Activated B cell treated with CpG ODN at 0.5 μM for 24 hours (primary cell): ENCODE measurements around the gene EDNRB. TPM values are rescaled to one million over a fixed set of nuclear protein-coding genes. Genes with fewer than 3 reads are reported as not detected.
A peak's percentile ranks its signal among the peaks of the same experiment; 100 is the strongest.

Experiments used
- ATAC-seq: fragments of 200-7000 bp; cut with Tn5 transposase; one replicate; pipeline ENCODE4 v1.10.0; 2021; ENCODE audit warnings: low read depth, mild to moderate bottlenecking, moderate library complexity
- CTCF ChIA-PET: fragments of 350-600 bp; sonication (Branson Sonifier 250); formaldehyde crosslinking; loops from one replicate; lab custom pipeline; 2021; ENCODE audit warnings: antibody characterized with exemption; lab: Charles Lee
- POLR2A ChIA-PET: fragments of 350-600 bp; sonication (Branson Sonifier 250); formaldehyde crosslinking; loops from one replicate; lab custom pipeline; 2021; ENCODE audit warnings: antibody characterized with exemption; lab: Charles Lee
- DNase-seq: peaks from one replicate; pipeline ENCODE4 v3.0.0; 2022
- H3K27ac Mint-ChIP-seq: one replicate; pipeline ENCODE4 v1.8.0; 2020; ENCODE audit warnings: mixed read lengths
- H3K27me3 Mint-ChIP-seq: one replicate; pipeline ENCODE4 v1.8.0; 2021; ENCODE audit warnings: mixed read lengths
- H3K36me3 Mint-ChIP-seq: one replicate; pipeline ENCODE4 v1.8.0; 2021; ENCODE audit warnings: low read depth, mixed read lengths
- H3K4me1 Mint-ChIP-seq: one replicate; pipeline ENCODE4 v1.8.0; 2021; ENCODE audit warnings: mixed read lengths
- H3K4me3 Mint-ChIP-seq: one replicate; pipeline ENCODE4 v1.8.0; 2020; ENCODE audit warnings: mild to moderate bottlenecking, mixed read lengths
- H3K9me3 Mint-ChIP-seq: one replicate; pipeline ENCODE4 v1.8.0; 2020; ENCODE audit warnings: mixed read lengths
- intact Hi-C: fragments of 100-400 bp; cut with micrococcal nuclease; formaldehyde crosslinking; loops from one replicate; pipeline ENCODE4 v1.15.1; 2024
- total RNA-seq: library from RNA; stranded (reverse); gene quantifications from 2 replicates; pipeline ENCODE4 v1.2.3, GENCODE V29; 2022
- TF ChIP-seq, protein P1 (sequence below): fragments of 200-600 bp; IDR thresholded peaks from one replicate; pipeline ENCODE4 v1.8.0; 2022; ENCODE audit warnings: antibody characterized with exemption, mild to moderate bottlenecking

EDNRB gene
- total RNA-seq, 1 donor from 2014 or later: not detected

DNA sequence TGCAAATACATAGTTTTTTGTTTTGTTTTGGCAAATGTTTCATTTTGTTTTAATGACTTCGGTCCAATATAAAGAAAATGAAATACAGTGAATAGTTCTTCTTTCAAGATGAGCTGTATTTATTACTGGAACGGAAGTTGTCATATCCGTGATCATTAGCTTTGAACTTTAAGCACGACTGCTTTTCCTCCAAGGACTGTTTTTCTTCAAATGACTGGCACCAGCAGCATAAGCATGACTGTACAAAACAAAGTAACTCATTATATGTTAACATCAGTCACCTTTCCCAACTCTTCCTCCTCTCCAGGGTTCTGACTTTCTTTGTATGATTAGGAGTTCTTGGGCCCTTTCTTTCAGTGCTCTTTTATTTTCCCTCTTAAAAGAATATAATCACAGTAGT is 20.5 kb downstream of the EDNRB start:
- peaks cover 5% of the 10 kb centered on the region for H3K4me1 Mint-ChIP-seq
- peaks cover 8% of the 10 kb centered on the region for H3K9me3 Mint-ChIP-seq
- no peak for DNase-seq
- ChIA-PET CTCF (no interaction called here), POLR2A (no interaction called here)
- peak; percentile 57 for ATAC-seq
- no peak overlapping the region for H3K4me3 Mint-ChIP-seq
- TF ChIP-seq, protein P1, sequence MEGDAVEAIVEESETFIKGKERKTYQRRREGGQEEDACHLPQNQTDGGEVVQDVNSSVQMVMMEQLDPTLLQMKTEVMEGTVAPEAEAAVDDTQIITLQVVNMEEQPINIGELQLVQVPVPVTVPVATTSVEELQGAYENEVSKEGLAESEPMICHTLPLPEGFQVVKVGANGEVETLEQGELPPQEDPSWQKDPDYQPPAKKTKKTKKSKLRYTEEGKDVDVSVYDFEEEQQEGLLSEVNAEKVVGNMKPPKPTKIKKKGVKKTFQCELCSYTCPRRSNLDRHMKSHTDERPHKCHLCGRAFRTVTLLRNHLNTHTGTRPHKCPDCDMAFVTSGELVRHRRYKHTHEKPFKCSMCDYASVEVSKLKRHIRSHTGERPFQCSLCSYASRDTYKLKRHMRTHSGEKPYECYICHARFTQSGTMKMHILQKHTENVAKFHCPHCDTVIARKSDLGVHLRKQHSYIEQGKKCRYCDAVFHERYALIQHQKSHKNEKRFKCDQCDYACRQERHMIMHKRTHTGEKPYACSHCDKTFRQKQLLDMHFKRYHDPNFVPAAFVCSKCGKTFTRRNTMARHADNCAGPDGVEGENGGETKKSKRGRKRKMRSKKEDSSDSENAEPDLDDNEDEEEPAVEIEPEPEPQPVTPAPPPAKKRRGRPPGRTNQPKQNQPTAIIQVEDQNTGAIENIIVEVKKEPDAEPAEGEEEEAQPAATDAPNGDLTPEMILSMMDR: no peak
- intact Hi-C loops: loop anchor here (2.0 kb wide), 1 partner anchor 125 kb away; no protein-coding TSS in a partner anchor
- H3K27ac Mint-ChIP-seq: no peak overlapping the region
- H3K27me3 Mint-ChIP-seq: peaks cover 7% of the 10 kb centered on the region
- no peaks in the 10 kb centered on the region for H3K36me3 Mint-ChIP-seq

DNA sequence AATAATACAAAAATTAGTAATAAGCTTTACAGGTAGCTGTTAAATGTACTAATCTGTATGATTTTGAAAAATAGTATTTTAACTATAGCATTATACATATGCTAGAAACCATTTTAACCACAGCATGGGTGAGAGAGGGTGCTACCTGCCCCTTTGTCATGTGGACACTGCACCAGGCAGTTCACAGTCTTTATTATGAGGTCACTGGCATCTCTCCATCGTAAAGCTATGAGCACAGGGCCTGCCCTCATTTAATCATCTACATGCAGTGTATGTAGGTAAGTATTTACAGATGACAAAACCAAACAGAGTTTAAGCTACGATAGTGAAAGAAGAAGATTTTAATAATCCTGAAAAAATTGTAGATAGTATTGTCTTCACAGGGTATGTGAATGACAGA is 21.7 kb downstream of the EDNRB start:
- no peak for ATAC-seq
- peaks cover 5% of the 10 kb centered on the region for H3K4me1 Mint-ChIP-seq
- no peaks in the 10 kb centered on the region for H3K36me3 Mint-ChIP-seq
- intact Hi-C loops: no loop called here
- no peak overlapping the region for H3K27ac Mint-ChIP-seq
- POLR2A ChIA-PET: no interaction called here
- TF ChIP-seq, protein P1: no peak
- no peak overlapping the region for H3K4me3 Mint-ChIP-seq
- CTCF ChIA-PET: interaction anchor here (0.5 kb wide), 1 partner anchor 224 kb away, joined by 3 read pairs; no protein-coding TSS in a partner anchor
- no peak for DNase-seq
- no peaks in the 10 kb centered on the region for H3K9me3 Mint-ChIP-seq
- peaks cover 4% of the 10 kb centered on the region for H3K27me3 Mint-ChIP-seq

DNA sequence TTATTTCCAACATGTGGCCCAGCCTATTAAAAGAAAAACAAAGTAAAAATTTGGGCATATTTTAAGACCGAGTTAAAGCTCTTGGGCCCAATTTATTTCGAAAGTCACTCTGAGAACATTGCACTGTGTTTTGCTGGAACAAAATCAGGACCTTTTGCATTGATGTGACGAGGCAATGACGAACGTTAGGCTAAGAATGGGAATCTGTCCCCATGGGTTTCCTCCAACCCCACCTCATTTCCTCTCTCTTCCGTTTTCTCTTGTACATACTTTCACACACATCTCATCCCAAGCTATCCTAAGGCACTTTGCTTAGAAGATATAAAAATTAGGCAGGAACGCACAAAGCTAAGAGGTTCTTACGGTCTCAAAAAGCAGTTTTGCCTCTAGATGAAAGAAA is 22.1 kb downstream of the EDNRB start:
- H3K4me1 Mint-ChIP-seq: peaks cover 5% of the 10 kb centered on the region
- DNase-seq (no peak), ATAC-seq (no peak)
- TF ChIP-seq, protein P1: no peak
- no peak overlapping the region for H3K27ac Mint-ChIP-seq
- H3K4me3 Mint-ChIP-seq: no peak overlapping the region
- no peaks in the 10 kb centered on the region for H3K36me3 Mint-ChIP-seq
- CTCF ChIA-PET: no interaction called here
- peaks cover 4% of the 10 kb centered on the region for H3K27me3 Mint-ChIP-seq
- intact Hi-C loops: no loop called here
- no peaks in the 10 kb centered on the region for H3K9me3 Mint-ChIP-seq
- POLR2A ChIA-PET: no interaction called here

DNA sequence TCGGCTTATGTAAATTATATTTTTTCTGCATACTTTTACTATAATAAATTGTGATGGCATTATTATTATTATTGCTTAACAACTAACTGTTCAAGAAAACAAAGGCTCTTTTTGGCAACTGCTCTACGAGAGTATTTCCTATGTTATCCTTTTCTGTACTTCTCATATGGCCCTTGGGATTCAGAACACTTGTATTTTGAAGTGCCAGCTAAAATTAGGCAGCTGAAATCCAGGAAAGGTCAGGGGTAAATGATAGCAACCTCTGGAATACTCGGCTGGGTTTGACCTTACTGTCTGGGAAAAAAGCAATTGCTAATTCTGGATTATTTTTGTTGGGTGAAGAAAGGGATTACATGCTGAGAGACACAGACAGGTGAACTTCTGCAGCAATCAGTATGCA is 23.9 kb downstream of the EDNRB start:
- ChIA-PET POLR2A (no interaction called here), CTCF (no interaction called here)
- TF ChIP-seq, protein P1: no peak
- H3K27me3 Mint-ChIP-seq: peaks cover 3% of the 10 kb centered on the region
- H3K27ac Mint-ChIP-seq: no peak overlapping the region
- DNase-seq (no peak), ATAC-seq (no peak)
- no peaks in the 10 kb centered on the region for H3K9me3 Mint-ChIP-seq
- H3K4me1 Mint-ChIP-seq: peaks cover 5% of the 10 kb centered on the region
- intact Hi-C loops: no loop called here
- no peak overlapping the region for H3K4me3 Mint-ChIP-seq
- H3K36me3 Mint-ChIP-seq: no peaks in the 10 kb centered on the region

DNA sequence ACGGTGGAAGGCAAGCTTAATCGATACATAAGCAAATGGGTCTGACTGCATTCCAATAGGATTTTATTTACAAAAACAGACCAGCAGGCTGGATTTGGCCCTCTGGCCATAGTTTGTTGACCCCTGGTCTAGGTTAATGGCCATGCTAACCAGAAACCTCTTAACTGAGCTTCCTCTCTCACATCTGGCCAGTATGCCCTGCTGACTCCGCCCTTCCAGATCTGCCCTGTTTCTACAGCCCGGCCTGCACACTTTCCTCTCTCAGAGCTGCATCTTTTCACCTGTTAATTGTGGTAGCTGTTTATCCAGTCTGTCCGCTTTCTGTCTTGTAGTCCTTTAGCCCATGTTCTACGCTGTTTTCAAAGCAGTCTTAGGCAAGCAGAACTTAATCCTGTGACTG is 25.6 kb downstream of the EDNRB start:
- Mint-ChIP-seq H3K27me3 (peaks cover 3% of the 10 kb centered on the region), H3K4me3 (no peak overlapping the region), H3K4me1 (peaks cover 2% of the 10 kb centered on the region), H3K27ac (no peak overlapping the region), H3K9me3 (no peaks in the 10 kb centered on the region), H3K36me3 (no peaks in the 10 kb centered on the region)
- ATAC-seq (no peak), DNase-seq (no peak)
- intact Hi-C loops: no loop called here
- CTCF ChIA-PET: no interaction called here
- TF ChIP-seq, protein P1: no peak
- POLR2A ChIA-PET: no interaction called here
